PC-9 (cell line): Measurements from ENCODE around the gene KRTAP6-2. TPM values are rescaled to one million over a fixed set of nuclear protein-coding genes. Genes with fewer than 3 reads are reported as not detected.

Experiments used
- Bru-seq: library from RNA; stranded (reverse); fragments of 400-500 nt; gene quantifications from one replicate; lab custom pipeline; 2021; lab: Mats Ljungman, UMichigan
- BruChase-seq, 2 experiments: library from RNA; stranded (reverse); fragments of 400-500 nt; gene quantifications; one replicate each; lab custom pipeline; 2021; lab: Mats Ljungman, UMichigan
- BruUV-seq: library from RNA; stranded (reverse); fragments of 400-500 nt; replicated peaks from 2 replicates; lab custom pipeline; 2021; lab: Mats Ljungman, UMichigan
- CTCF ChIA-PET: fragments of 300-600 bp; sonication (Branson Sonifier 250); formaldehyde crosslinking; loops from one replicate; lab custom pipeline; 2022; ENCODE audit warnings: antibody characterized with exemption; lab: Charles Lee
- POLR2A ChIA-PET: fragments of 300-600 bp; sonication (Branson Sonifier 250); formaldehyde crosslinking; loops from one replicate; lab custom pipeline; 2022; ENCODE audit warnings: antibody characterized with exemption; ENCODE audit not compliant: unreplicated experiment; lab: Charles Lee
- DNase-seq, 2 experiments: peaks; one replicate each; pipeline versions ENCODE4 v3.0.0 to v3.0.0-alpha.2; 2015 to 2022; ENCODE audit warnings: mixed read lengths in 1 of 2
- H2AFZ ChIP-seq: fragments of 200-600 bp; sonication (generic); 2 replicates; pipeline ENCODE4 v1.8.1; 2017; ENCODE audit warnings: antibody characterized with exemption
- H3F3A ChIP-seq: fragments of 200-600 bp; sonication (generic); 2 replicates; pipeline ENCODE4 v1.8.1; 2017; ENCODE audit warnings: antibody characterized with exemption, mild to moderate bottlenecking, low read depth; ENCODE audit not compliant: insufficient read depth
- H3K27ac ChIP-seq: fragments of 200-600 bp; sonication (generic); 2 replicates; pipeline ENCODE4 v1.6.1; 2016; ENCODE audit warnings: mixed run types
- H3K27me3 ChIP-seq: fragments of 200-600 bp; sonication (generic); 2 replicates; pipeline ENCODE4 v1.6.1; 2016; ENCODE audit warnings: low read depth, mixed run types; ENCODE audit not compliant: insufficient read depth
- H3K36me3 ChIP-seq: fragments of 200-600 bp; sonication (generic); 2 replicates; pipeline ENCODE4 v1.6.1; 2016; ENCODE audit warnings: low read depth, mixed run types
- H3K4me1 ChIP-seq: fragments of 200-600 bp; sonication (generic); replicated peaks from 2 replicates; pipeline ENCODE4 v1.6.1; 2016; ENCODE audit warnings: mixed run types; ENCODE audit not compliant: insufficient read depth
- H3K4me2 ChIP-seq: fragments of 200-600 bp; sonication (generic); 2 replicates; pipeline ENCODE4 v1.6.1; 2017; ENCODE audit warnings: mixed run types
- H3K4me3 ChIP-seq: fragments of 200-600 bp; sonication (generic); 2 replicates; pipeline ENCODE4 v1.6.1; 2016; ENCODE audit warnings: mixed run types
- H3K79me2 ChIP-seq: fragments of 200-600 bp; sonication (generic); 2 replicates; pipeline ENCODE4 v1.6.1; 2017; ENCODE audit warnings: low read depth, mixed run types
- H3K9me2 ChIP-seq: fragments of 200-600 bp; sonication (generic); 2 replicates; pipeline ENCODE4 v1.8.1; 2017; ENCODE audit warnings: mild to moderate bottlenecking; ENCODE audit not compliant: insufficient read depth
- H3K9me3 ChIP-seq: fragments of 200-600 bp; sonication (generic); 2 replicates; pipeline ENCODE4 v1.8.1; 2016; ENCODE audit warnings: low read depth; ENCODE audit not compliant: insufficient read depth
- H4K20me1 ChIP-seq: fragments of 200-600 bp; sonication (generic); 2 replicates; pipeline ENCODE4 v1.8.1; 2017; ENCODE audit not compliant: insufficient read depth
- CTCF ChIP-seq: fragments of 200-600 bp; sonication (generic); conservative IDR thresholded peaks from 2 replicates; pipeline ENCODE4 v1.6.1; 2017; ENCODE audit warnings: mixed run types, antibody characterized with exemption, mild to moderate bottlenecking, moderate library complexity
- EZH2 ChIP-seq: fragments of 200-600 bp; sonication (generic); IDR thresholded peaks from 2 replicates; pipeline ENCODE4 v1.8.0; 2017; ENCODE audit warnings: antibody characterized with exemption, low read depth
- intact Hi-C: fragments of 100-400 bp; cut with micrococcal nuclease; formaldehyde crosslinking; loops from one replicate; pipeline ENCODE4 v1.10.0; 2022; ENCODE audit not compliant: unreplicated experiment
- long read RNA-seq: library from polyadenylated mRNA; stranded (forward); transcript quantifications from one replicate; pipeline ENCODE4 v2.0.0, GENCODE V29; 2022
- total RNA-seq: library from RNA; stranded (reverse); gene quantifications from 2 replicates; pipeline ENCODE4 v1.2.3, GENCODE V29; 2021

KRTAP6-2 gene
- not detected in 2 replicates for total RNA-seq
- not detected for Bru-seq, nascent RNA
- not detected for BruChase-seq, experiment 1, labeled RNA remaining after a 2-hour chase
- not detected for BruChase-seq, experiment 2, labeled RNA remaining after a 6-hour chase
- long read RNA-seq: 0 reads

- TF ChIP-seq CTCF (no peak), EZH2 (no peak)
- H3F3A ChIP-seq: no peaks in the 10 kb centered on the region
- no peak within 1 kb of the TSS for H2AFZ ChIP-seq
- no peaks in the 10 kb centered on the region for H3K36me3 ChIP-seq
- H3K4me1 ChIP-seq: no peaks in the 10 kb centered on the region
- no peak within 1 kb of the TSS for H3K4me3 ChIP-seq
- H3K79me2 ChIP-seq: no peaks in the 10 kb centered on the region
- H3K4me2 ChIP-seq: no peak within 1 kb of the TSS
- no peak within 1 kb of the TSS for H3K27ac ChIP-seq
- ChIA-PET POLR2A (no interaction called here), CTCF (no interaction called here)
- no peak for DNase-seq
- no TSS peak for BruUV-seq
- intact Hi-C loops: no loop called here
- no peaks in the 10 kb centered on the region for H3K27me3 ChIP-seq
- H3K9me2 ChIP-seq: no peaks in the 10 kb centered on the region
- H3K9me3 ChIP-seq: no peaks in the 10 kb centered on the region
- H4K20me1 ChIP-seq: no peaks in the 10 kb centered on the region
These were observed at the start of gene KRTAP6-2 for GRCh38 chr21:30598802-30599201. TSS of gene KRTAP6-2 (minus strand) at chr21:30598902. CDS start at chr21:30598874, 28 bp downstream.

GRCh38 chr21:30646904-30647414 lies 48.3 kb upstream of the KRTAP6-2 start:
- Histone ChIP-seq H3F3A (no peaks in the 10 kb centered on the region), H3K27me3 (no peaks in the 10 kb centered on the region), H3K4me1 (no peaks in the 10 kb centered on the region), H3K4me3 (no peak overlapping the region), H3K36me3 (no peaks in the 10 kb centered on the region), H4K20me1 (no peaks in the 10 kb centered on the region), H3K4me2 (no peak overlapping the region), H2AFZ (no peak overlapping the region), H3K79me2 (no peaks in the 10 kb centered on the region), H3K9me2 (no peaks in the 10 kb centered on the region), H3K9me3 (no peaks in the 10 kb centered on the region), H3K27ac (no peak overlapping the region)
- no TSS peak for BruUV-seq
- ChIA-PET CTCF (no interaction called here), POLR2A (no interaction called here)
- DNase-seq: no peak
- TF ChIP-seq EZH2 (no peak), CTCF (no peak)
- intact Hi-C loops: no loop called here

- H3K79me2 ChIP-seq: no peaks in the 10 kb centered on the region
- H4K20me1 ChIP-seq: no peaks in the 10 kb centered on the region
- no peaks in the 10 kb centered on the region for H3K9me3 ChIP-seq
- no peak within 1 kb of the TSS for H3K4me2 ChIP-seq
- H3K27ac ChIP-seq: no peak within 1 kb of the TSS
- no peaks in the 10 kb centered on the region for H3K36me3 ChIP-seq
- no peaks in the 10 kb centered on the region for H3K9me2 ChIP-seq
- no peak for DNase-seq
- BruUV-seq: no TSS peak
- TF ChIP-seq EZH2 (no peak), CTCF (no peak)
- no peak within 1 kb of the TSS for H3K4me3 ChIP-seq
- H3K4me1 ChIP-seq: no peaks in the 10 kb centered on the region
- intact Hi-C loops: no loop called here
- H3F3A ChIP-seq: no peaks in the 10 kb centered on the region
- ChIA-PET POLR2A (no interaction called here), CTCF (no interaction called here)
- H2AFZ ChIP-seq: no peak within 1 kb of the TSS
- no peaks in the 10 kb centered on the region for H3K27me3 ChIP-seq
These were observed 43.9 kb upstream of the KRTAP6-2 start, which contains the start of gene KRTAP20-3 for GRCh38 chr21:30642564-30642963. TSS of gene KRTAP20-3 (plus strand) at chr21:30642864.
